NT2/D1 (cell line): ENCODE results near the gene NETO2.

Experiments
- DNase-seq: peaks from one replicate; pipeline ENCODE4 v3.0.0-alpha.2; 2011; ENCODE audit warnings: low read depth, low spot score
- H3K27me3 ChIP-seq: 2 replicates; pipeline ENCODE4 v1.6.0; 2011; ENCODE audit warnings: mild to moderate bottlenecking; ENCODE audit not compliant: insufficient read length, insufficient read depth
- H3K36me3 ChIP-seq: 2 replicates; pipeline ENCODE4 v1.6.1; 2011; ENCODE audit warnings: mild to moderate bottlenecking, low read length, mixed read lengths; ENCODE audit not compliant: insufficient read depth, insufficient read length
- H3K4me1 ChIP-seq: 2 replicates; pipeline ENCODE4 v1.5.1; 2011; ENCODE audit not compliant: insufficient read depth, insufficient read length
- H3K4me3 ChIP-seq: 2 replicates; pipeline ENCODE4 v1.5.1; 2011; ENCODE audit warnings: low read depth; ENCODE audit not compliant: insufficient read length
- H3K9ac ChIP-seq: 2 replicates; pipeline ENCODE4 v1.6.0; 2011; ENCODE audit warnings: low read depth; ENCODE audit not compliant: insufficient read length
- H3K9me3 ChIP-seq: 2 replicates; pipeline ENCODE4 v1.5.1; 2011; ENCODE audit warnings: mild to moderate bottlenecking, low read length; ENCODE audit not compliant: insufficient read depth
- SUZ12 ChIP-seq: IDR thresholded peaks from 2 replicates; pipeline ENCODE4 v1.6.1; 2011; ENCODE audit not compliant: insufficient read length, insufficient read depth; ENCODE audit errors: extremely low read depth
- YY1 ChIP-seq: IDR thresholded peaks from 2 replicates; pipeline ENCODE4 v1.6.1; 2011; ENCODE audit not compliant: insufficient read length, insufficient read depth
- ZNF274 ChIP-seq: IDR thresholded peaks from 2 replicates; pipeline ENCODE4 v1.6.1; 2011; ENCODE audit warnings: mild to moderate bottlenecking, low read depth, low read length

The NETO2 gene

DNA sequence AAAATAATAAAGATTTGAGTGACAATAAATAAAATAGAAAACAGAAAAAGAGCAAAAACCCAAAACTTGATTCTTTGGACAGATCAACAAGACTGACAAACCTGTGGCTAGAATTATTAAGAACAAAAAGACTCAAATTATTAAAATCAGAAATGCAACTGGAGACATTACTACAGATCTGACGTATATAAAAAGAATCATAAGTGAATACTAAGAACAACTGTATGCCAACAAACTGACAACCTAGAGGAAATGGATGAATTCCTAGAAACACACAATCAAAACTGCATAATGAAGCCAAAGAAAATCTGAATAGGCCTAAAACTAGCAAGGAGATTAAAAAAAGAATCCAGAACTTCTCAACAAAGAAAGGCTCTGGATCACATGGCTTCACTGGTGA is 47.4 kb downstream of the NETO2 start:
- H3K4me3 ChIP-seq: no peak overlapping the region
- H3K9me3 ChIP-seq: no peaks in the 10 kb centered on the region
- H3K4me1 ChIP-seq: no peaks in the 10 kb centered on the region
- peaks cover 26% of the 10 kb centered on the region for H3K36me3 ChIP-seq
- H3K9ac ChIP-seq: no peak overlapping the region
- no peaks in the 10 kb centered on the region for H3K27me3 ChIP-seq
- TF ChIP-seq ZNF274 (no peak), SUZ12 (no peak), YY1 (no peak)
- no peak for DNase-seq

GRCh38 chr16:47084198-47084597 is 59.5 kb downstream of the NETO2 start:
- DNase-seq: no peak
- peaks cover 34% of the 10 kb centered on the region for H3K36me3 ChIP-seq
- H3K9me3 ChIP-seq: no peaks in the 10 kb centered on the region
- H3K4me3 ChIP-seq: no peak overlapping the region
- no peaks in the 10 kb centered on the region for H3K4me1 ChIP-seq
- no peaks in the 10 kb centered on the region for H3K27me3 ChIP-seq
- TF ChIP-seq YY1 (no peak), SUZ12 (no peak), ZNF274 (no peak)
- no peak overlapping the region for H3K9ac ChIP-seq

DNA sequence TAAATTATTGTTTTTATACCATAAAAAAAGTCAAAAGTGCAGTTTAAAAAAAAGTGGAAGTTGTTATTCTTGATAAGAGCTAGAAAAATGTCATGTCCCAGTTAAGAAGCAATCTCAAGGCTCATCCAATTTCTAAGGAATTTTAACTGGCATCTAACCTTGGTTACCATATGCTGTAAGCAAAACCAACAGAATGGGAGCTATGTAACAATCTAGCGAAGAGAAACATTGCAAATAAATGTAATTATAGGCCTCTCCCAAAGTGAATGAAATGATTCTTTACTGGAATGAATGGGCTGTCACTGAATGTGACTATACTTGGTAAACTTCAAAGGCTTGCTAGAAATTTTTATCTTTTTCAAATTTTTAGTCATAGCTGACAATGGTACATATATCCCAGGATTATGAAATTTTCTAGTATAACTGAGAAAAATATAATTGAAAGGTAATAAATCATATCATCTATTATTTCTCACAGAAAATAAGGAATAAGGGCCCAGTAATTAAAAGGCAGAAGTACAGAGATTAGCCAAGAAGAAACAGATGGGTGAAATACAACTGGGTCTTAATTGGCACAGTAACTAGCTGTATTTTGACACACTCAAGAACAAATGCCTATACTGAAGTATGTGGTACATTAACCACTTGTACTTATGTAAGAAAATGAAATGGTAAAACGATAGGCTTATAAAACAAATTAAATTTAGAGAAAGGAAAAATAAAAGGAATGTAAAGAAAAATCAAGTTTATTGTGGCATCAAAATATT is 61.5 kb downstream of the NETO2 start:
- DNase-seq: no peak
- TF ChIP-seq YY1 (no peak), SUZ12 (no peak), ZNF274 (no peak)
- Histone ChIP-seq H3K4me3 (no peak overlapping the region), H3K9ac (no peak overlapping the region), H3K27me3 (no peaks in the 10 kb centered on the region), H3K9me3 (no peaks in the 10 kb centered on the region), H3K4me1 (no peaks in the 10 kb centered on the region), H3K36me3 (peaks cover 26% of the 10 kb centered on the region)

DNA sequence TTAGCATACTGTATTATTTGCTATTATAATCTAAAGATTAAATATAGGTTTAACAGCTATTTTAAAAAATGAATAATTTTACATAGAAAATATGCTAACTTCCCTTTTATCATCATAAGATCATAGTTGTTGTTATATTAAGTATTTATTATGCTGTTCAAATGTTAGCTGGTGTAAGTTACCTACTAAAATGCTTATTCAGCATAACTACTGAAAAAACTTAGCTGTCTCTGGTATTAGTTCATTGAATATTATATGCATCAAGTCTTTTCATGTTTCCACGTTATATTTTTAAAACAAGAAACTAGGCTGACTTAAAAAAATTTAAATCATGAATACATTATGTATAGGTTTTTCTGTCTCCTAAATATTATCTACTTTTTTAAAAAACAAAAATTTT is 62.6 kb downstream of the NETO2 start:
- peaks cover 26% of the 10 kb centered on the region for H3K36me3 ChIP-seq
- no peak for TF ChIP-seq ZNF274
- no peak for TF ChIP-seq YY1
- no peak for TF ChIP-seq SUZ12
- no peak for DNase-seq
- H3K4me1 ChIP-seq: no peaks in the 10 kb centered on the region
- H3K9me3 ChIP-seq: no peaks in the 10 kb centered on the region
- H3K9ac ChIP-seq: no peak overlapping the region
- H3K4me3 ChIP-seq: no peak overlapping the region
- no peaks in the 10 kb centered on the region for H3K27me3 ChIP-seq

- H3K4me3 ChIP-seq: no peak overlapping the region
- TF ChIP-seq ZNF274: no peak
- TF ChIP-seq SUZ12: no peak
- TF ChIP-seq YY1: no peak
- H3K9me3 ChIP-seq: no peaks in the 10 kb centered on the region
- H3K4me1 ChIP-seq: no peaks in the 10 kb centered on the region
- H3K27me3 ChIP-seq: no peaks in the 10 kb centered on the region
- no peak overlapping the region for H3K9ac ChIP-seq
- DNase-seq: peak; percentile 60
- peaks cover 21% of the 10 kb centered on the region for H3K36me3 ChIP-seq
Measured at GRCh38 chr16:47079860-47080259, 63.9 kb downstream of the NETO2 start.

GRCh38 chr16:47073223-47074155 is 70.3 kb downstream of the NETO2 start:
- H3K27me3 ChIP-seq: no peaks in the 10 kb centered on the region
- no peak overlapping the region for H3K9ac ChIP-seq
- DNase-seq: no peak
- H3K36me3 ChIP-seq: no peaks in the 10 kb centered on the region
- no peak overlapping the region for H3K4me3 ChIP-seq
- H3K9me3 ChIP-seq: 0 out of 2 replicates have a peak, but pooled peaks cover 6% of the 10 kb centered on the region
- TF ChIP-seq YY1: no peak
- TF ChIP-seq ZNF274: no peak
- TF ChIP-seq SUZ12: no peak
- no peaks in the 10 kb centered on the region for H3K4me1 ChIP-seq

GRCh38 chr16:47072158-47072557 is 71.6 kb downstream of the NETO2 start:
- Histone ChIP-seq H3K9ac (no peak overlapping the region), H3K27me3 (no peaks in the 10 kb centered on the region), H3K9me3 (0 out of 2 replicates have a peak, but pooled peaks cover 6% of the 10 kb centered on the region), H3K36me3 (no peaks in the 10 kb centered on the region), H3K4me1 (no peaks in the 10 kb centered on the region), H3K4me3 (no peak overlapping the region)
- no peak for DNase-seq
- TF ChIP-seq SUZ12 (no peak), YY1 (no peak), ZNF274 (no peak)
